HG03354 (cell line): ENCODE results near the gene CTDNEP1.

Experiments
- ATAC-seq: cut with Tn5 transposase; IDR thresholded peaks from one replicate; pipeline ENCODE4 v1.9.1; 2021; ENCODE audit warnings: mild to moderate bottlenecking; ENCODE audit not compliant: unreplicated experiment, poor library complexity, severe bottlenecking

Gene CTDNEP1

DNA sequence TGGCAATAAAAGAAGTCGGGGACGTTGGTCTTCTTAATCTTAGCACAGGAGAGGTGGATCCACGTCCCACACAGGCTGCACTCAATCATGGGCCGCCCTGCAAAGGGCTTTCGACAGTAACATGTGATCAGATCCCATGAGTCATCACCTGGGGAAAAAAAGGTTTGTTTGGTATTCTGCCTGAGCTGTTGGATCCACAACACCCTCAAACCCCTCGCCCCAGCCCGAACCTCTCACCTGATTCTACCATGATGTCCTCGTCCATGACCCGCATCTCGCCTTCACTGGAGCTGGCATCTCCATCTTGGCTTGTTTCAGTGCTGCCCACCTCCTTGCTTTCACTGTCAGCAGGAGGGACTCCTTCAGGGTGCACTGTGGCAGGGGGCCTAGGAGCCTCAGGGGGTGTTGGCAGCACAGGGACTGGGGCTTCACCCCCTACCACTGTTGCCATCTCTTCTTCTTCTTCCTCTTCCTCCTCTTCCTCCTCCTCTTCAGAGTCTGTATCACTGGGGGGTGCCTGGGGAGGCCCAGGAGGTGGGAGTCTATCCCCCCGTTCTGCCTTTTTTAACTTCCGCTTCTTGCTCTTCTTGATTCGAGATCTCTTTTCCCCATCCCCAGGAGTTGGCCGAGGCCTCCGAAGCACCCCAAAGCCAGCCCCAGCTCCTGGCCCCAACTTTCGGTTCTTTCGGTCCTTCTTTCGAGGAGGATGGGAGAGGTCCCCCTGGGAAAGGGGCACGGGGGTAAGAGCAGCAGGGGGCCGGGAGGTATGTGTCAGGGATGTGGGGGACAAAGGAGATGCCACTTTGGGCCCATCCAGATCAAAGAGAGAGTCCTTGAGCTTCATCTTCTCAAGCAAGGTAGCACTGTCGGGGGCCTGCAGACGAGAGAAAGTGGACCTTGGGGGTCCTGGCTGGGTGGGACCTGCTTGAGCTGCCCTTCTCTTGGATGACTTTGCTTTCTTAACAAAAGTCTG lies 15.6 kb downstream of the CTDNEP1 start:
- ATAC-seq = no peak

DNA sequence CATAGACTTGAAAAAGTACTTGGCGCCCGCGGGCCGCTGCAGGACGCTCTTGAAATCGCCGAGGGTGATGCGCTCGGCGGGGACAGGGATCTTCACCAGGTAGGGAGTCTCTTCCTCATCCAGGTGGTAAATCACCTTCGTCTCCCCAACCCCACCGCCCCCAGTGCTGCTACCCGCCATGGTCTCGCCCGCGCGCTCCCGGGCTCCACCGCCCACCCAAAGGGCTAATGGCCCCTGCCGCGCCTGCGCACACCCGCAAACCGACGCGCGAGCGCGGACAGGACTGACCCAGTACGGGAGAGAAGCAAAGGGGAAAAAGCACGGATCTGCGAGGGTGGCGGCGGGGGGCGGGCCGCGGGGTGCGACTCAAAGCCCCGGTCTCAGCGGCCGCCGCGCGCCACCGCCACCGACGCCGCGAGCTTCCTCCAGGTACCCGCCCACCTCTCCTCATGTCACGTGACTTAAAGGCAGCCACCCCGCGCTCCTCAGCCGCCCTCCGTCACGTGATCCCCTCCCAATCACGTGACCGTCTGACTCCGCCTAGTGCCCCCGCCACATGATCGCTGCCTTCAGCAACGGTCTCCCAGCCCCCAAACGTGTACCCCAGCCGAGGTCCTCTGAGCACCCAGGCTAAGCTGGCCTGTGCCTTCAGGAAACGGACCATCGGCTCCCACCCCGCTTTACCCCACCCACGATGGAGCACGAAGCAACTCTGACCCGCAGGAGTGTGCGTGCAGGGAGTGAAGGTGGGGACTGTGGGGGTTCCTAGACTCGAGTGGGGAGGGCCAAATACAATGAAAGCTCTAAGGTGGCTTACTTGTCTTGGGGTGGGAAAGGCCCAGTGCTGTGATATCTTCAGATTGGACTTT lies 17.2 kb downstream of the CTDNEP1 start, which contains the start of gene DVL2:
Gene DVL2, minus strand, starts transcription at position 435 of the 869 bp plus-strand sequence. Its CDS starts 255 bp downstream, at position 180.
- ATAC-seq = peak; percentile 59

DNA sequence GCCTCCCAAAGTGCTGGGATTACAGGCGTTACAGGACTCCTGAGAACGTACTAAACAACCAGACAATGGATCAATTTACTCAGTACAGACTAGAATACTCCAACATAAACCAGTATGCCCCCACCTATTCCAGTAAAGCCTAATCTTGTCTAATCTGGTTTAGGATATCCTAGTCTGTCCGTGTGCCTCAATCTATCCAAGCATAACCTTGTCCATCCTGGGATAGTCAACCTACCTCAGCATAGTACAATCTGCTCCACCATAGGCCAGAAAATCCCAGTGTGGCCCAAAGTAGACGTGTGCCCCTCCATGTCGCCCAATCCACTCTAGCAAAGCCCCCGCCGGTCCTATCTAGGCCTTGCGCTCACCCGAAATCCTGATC lies 17.8 kb downstream of the CTDNEP1 start:
- ATAC-seq = no peak

DNA sequence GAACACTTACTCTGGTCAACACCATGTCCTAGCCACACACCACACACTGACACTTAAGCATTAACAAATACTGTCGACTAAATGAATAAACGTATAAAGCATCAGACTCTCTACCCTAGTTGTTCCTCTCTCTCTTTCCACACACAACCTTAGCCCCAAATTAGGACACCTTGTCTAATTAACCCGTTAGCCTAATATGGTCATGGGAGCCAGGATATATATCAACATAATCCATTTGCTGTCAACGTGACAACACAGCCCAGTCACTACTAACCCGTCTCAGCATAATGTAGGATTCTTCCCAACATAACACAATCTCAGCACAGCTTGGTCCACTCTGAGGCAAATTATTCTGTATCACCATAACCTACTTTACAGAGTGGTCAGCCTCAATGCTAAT lies 19.4 kb downstream of the CTDNEP1 start:
- no peak for ATAC-seq

DNA sequence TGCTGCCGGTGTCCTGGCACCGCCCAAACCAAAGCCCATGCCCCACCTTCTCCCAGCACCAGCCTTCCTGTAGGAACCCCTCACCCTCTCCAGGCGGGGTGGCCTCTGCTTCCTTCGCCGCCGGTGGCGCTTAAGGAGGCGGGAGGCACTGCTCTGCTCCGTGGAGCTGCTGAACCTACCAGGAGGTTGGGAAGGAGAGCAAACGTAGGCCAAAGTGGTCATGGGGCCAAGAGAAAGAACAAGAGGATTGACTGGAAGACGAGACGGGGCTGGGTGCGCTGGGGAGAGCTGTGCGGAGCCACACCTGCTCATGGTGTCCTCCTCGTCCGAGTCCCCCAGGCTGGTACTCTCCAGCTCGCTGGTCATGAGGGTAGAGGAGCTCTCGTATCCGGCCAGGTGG lies 22.0 kb downstream of the CTDNEP1 start:
- no peak for ATAC-seq

DNA sequence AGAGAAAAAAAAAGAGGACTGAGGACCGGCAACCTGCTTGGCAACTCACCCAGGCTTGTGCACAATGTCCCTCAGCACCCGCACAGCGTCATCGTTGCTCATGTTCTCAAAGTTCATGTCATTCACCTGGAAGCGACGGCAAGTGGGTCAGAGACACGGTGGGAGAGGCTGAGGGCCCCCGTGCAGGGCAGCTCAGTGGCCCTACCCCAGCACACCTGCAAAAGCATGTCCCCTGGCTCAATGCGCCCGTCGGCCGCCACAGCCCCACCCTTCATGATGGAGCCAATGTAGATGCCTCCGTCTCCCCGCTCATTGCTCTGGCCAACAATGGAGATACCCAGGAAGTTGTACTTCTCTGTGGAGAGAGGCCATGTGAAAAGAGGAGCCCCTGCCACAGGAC lies 22.6 kb downstream of the CTDNEP1 start:
- no peak for ATAC-seq

DNA sequence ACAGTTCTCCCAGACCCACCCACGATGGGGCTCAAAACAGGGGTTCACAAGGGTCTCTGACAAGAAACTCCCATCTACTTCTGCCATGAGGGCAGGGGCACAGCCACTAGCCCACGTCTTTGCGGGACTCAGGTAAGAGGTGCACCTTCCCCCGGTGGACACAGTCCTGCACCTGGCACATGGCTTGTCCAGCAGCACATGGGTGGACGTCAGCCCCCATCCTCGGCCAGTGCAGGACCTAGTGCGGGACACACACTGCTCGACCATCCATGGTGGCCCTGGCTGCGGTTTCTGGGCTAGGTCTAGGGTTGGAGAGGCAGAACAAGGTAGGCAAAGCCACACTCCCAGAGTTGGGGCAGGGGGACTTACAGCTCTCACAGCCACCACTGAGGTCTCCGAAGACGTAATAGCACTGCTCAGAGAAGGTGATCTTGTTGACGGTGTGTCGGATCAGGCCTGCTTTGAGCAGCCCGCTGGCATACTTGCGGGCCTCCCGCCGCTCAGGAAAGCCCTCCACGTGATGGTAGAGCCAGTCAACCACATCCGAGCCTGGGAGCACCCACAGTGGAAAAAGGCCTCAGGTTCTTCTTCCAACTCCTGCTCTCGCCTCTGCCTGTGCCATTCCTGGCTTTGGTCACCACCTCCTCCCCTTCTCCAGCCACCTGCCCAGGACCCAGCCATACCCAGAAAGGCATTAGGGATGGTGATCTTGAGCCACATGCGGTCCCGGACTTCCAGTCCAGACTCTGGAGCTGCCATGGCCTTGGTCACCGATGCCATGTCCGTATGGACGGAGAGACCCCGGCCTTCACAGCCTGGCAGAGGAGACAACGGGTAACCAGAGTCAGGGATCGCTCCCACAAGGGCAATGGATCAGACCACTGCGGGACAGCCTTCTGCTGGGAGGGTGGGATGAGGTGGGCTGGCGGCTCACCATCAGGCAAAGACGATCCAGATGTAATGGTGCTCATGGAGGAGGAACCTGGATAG lies 24.5 kb downstream of the CTDNEP1 start:
- no peak for ATAC-seq

DNA sequence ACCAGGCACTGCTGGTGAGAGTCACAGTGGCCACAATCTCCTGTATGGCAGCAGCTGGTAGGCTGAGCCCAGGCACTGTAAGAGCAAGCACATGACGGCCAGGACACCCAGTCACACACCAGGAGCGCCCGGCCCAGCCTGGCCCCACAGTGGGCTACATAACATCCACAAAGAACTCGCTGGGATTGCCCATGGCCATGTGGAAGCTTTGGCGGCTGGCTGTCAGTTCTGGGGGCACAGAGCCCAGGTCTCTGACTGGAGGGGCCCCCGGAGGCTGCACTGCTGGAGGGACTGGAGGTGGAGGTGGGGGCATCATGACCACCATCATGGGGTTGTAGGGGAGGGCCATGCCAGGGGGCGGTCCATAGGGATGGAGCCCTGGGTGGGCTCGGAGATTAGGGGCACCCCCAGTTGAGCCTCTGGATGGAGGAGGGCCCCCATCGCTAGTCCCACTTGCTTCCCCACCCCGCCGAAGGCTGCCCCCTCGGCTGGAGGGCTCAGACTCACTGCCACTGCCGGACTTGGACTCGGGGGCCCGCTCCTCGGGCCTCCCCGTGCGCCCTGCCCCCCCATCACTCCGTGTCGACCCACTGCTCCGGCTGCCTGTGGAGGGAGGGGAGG lies 25.7 kb downstream of the CTDNEP1 start:
- no peak for ATAC-seq

DNA sequence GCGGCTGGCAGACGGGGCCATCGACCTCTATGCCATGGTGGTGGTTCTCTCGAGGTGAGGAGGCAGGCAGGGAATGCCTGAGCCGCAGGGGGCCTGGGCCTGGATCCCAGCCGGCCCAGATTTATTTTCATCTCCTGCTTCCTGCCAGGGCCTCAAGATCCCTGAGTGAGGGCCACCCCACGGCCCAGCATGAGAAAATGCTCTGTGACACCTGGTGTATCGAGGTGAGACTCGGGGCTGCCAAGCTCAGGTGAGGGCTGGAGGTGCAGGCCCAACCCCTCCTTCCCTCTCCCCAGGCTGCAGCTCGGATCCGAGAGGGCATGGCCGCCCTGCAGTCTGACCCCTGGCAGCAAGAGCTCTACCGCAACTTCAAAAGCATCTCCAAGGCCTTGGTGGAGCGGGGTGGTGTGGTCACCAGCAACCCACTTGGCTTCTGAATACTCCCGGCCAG lies 26.8 kb downstream of the CTDNEP1 start:
- no peak for ATAC-seq

DNA sequence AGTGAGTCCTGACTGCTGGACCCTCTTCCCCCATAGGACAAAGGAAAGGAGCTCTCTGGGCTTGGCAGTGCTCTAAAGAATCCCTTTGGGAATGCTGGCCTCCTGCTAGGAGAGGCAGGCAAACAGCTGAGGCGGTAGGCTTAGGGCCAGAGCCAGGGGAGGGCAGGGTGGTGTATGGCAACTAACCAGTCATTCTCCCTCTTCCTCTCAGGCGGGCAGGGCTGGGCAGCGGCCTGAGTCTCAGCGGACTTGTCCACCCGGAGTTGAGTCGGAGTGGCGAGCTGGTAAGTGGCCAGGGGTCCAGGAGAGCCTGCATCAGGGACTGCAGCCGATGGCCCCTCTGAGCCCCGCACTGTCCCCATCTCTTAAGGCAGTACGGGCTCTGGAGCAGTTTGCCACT lies 27.4 kb downstream of the CTDNEP1 start:
- no peak for ATAC-seq

DNA sequence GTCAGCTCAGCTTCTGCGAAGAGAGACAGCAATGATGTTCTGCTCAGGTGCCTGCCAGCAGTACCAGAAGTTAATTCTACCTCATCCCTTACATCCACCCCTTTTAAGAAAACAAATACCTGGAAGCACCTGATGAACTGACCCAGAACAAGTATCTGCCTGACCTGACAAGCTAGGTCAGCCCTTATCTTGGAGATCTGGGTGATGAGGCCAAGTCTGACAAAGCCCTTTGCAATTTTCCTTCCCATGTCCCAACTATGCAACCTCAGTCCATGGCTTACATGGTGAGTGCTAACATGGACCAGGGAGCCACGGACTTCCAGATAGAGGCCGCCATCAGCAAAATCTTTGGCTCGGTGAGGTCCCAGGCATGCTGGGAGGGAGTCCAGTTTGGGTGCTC lies 28.2 kb downstream of the CTDNEP1 start:
- ATAC-seq = no peak

DNA sequence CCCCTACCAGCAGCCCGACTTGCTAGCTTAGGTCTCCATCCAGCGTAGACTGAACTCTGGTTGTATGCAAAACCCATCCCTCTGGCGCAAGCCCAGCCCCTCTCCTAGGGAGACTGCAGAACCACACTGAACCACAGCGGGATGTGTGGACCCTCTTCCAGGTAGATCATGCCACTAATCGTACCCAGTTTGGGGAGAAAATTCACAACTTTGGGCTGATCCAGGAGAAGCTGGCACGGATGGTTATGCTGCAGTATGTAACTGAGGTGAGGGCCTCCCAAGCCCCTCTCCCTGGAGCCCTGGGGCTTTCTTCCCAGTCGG lies 28.6 kb downstream of the CTDNEP1 start:
- ATAC-seq = no peak

DNA sequence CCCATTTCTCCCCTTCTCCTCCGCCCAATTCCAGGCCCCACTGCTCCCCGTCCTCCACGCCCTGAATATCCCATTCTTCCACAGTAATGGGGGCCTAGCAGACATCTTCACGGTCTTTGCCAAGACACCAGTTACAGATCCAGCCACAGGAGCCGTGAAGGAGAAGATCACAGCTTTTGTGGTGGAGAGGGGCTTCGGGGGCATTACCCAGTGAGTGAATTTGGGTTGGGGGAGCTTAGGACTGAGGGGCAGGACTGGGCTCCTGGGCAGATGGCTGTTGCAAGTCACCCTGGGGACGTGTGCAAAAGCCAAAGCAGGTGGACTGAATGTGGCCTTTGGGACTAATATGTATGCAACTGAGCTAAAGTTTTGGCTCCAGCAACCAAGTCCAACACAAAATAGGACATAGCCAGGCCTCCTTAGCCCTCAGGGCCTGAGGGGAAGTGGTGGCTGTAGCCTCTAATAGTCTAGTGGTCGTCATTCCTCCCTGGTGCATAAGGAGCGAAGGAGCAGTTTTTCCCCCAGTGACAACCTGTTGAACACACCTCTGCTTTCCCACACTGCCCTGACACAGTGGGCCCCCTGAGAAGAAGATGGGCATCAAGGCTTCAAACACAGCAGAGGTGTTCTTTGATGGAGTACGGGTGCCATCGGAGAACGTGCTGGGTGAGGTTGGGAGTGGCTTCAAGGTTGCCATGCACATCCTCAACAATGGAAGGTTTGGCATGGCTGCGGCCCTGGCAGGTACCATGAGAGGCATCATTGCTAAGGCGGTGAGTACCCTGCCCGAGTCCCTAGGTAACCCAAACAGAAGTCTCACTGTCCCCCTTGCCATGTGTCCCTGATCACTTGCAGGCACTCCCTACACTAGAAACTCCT lies 29.2 kb downstream of the CTDNEP1 start:
- no peak for ATAC-seq

DNA sequence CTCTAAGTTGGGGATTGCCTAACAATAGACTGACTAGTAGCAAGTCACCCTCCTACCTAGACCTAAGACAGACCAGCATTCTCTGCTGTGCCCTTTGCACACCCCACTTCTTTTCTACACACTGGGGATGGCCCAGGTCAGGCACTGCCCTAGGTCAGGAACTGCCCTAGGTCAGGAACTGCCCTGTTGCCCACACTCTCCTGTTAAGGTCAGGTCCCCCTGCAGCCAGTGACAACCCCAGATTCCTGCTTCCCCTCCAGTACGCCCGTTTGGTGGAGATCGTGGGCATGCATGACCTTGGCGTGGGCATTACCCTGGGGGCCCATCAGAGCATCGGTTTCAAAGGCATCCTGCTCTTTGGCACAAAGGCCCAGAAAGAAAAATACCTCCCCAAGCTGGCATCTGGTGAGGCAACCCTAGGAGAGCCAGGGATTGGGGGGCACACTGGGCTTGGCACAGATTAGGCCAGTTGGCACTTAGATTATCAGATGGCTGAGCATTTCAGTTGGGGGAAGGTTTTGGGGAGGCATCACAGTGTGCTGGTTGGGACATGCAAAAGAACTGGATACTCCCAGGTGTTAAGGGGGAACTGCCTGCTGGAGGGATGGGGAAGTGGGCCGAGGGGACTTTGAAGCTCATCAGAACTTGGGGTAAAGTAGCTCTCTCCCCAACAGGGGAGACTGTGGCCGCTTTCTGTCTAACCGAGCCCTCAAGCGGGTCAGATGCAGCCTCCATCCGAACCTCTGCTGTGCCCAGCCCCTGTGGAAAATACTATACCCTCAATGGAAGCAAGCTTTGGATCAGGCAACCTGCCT lies 30.0 kb downstream of the CTDNEP1 start:
- no peak for ATAC-seq

DNA sequence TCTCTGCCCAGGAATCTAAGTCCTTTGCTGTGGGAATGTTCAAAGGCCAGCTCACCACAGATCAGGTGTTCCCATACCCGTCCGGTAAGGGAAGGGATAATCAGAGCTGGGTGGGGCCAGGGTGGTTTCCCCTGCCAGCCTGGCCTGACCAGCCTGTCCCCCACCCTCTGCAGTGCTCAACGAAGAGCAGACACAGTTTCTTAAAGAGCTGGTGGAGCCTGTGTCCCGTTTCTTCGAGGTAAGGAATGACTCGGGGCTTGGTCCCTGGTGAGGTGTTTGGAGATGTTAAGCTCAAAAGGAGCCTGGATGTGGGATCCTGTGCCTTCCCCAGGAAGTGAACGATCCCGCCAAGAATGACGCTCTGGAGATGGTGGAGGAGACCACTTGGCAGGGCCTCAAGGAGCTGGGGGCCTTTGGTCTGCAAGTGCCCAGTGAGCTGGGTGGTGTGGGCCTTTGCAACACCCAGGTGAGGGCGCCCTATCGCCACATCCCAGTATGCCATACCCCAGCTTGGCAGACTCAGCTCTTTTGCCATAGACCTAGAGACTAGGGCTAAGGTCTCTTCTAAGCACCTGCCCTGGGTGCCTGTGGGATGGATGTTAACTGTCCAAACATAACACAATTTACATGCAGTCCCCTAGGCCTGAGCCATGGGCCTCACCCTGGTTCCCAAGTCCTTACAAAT lies 30.8 kb downstream of the CTDNEP1 start:
- ATAC-seq = no peak

DNA sequence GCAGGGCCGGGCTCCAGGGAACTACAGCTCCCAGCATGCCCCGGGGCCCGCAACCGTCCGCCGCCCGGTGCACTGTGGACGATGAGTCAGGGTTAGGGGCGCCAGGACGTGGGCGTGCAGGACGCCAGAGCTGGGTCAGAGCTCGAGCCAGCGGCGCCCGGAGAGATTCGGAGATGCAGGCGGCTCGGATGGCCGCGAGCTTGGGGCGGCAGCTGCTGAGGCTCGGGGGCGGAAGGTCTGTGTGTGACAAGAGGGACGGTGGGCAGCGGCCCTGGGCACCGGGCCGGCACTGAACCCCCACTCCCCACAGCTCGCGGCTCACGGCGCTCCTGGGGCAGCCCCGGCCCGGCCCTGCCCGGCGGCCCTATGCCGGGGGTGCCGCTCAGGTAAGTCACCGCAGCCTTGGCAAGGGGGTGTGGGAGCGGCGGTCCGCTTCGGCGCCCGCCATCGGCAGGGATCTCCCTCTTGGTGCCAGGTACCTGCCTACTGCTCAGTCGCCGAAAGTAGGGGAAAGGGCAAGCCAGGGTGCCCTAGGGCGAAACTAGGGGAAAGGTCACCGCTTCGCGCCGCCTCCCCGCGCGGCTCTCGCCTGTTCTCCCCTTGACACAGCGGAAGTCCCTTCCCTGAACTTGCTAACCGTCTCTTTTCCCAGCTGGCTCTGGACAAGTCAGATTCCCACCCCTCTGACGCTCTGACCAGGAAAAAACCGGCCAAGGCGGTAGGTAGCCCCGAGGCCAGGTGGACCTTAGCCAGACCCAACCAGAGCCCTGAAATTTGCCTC lies 31.5 kb downstream of the CTDNEP1 start, which contains the start of the genes ACADVL and DLG4:
Gene ACADVL, plus strand, starts transcription at position 127 of the 781 bp plus-strand sequence. Its CDS starts 47 bp downstream, at position 174.
Gene DLG4, minus strand, starts transcription at position 25 of the 781 bp plus-strand sequence.
- peak; percentile 62 for ATAC-seq
